Thoracic aorta endothelial cell (primary cell): ENCODE data around the gene SH3RF2. TPM values are rescaled to one million over a fixed set of nuclear protein-coding genes. Genes with fewer than 3 reads are reported as not detected.

Source experiments
- total RNA-seq: library from RNA; depleted of rRNA; stranded (reverse); fragments of >200 nt; gene quantifications from 2 replicates; pipeline ENCODE4 v1.2.3, GENCODE V29; 2012

SH3RF2 gene
- 1.7 and 3.3 TPM in 2 replicates for total RNA-seq

GRCh38 chr5:145936401-145937131, at the start of gene SH3RF2:
Gene SH3RF2, plus strand, starts transcription at chr5:145936578. Its CDS starts 1,351 bp downstream, at chr5:145937929.

GRCh38 chr5:146105477-146105876, 169.1 kb downstream of the SH3RF2 start, which contains the start of gene PLAC8L1:
Gene PLAC8L1, minus strand, starts transcription at chr5:146105577. Its CDS starts 1,266 bp downstream, at chr5:146104311.

Other genes starting within 250 kb of the SH3RF2 start
- gene PRELID2, start 101.2 kb upstream of the SH3RF2 start, total RNA-seq = 27.1 and 29.3 TPM in 2 replicates
- not detected in 2 replicates for gene GRXCR2, start 63.6 kb upstream of the SH3RF2 start, total RNA-seq
- not detected in 2 replicates for gene PLAC8L1, start 169.0 kb downstream of the SH3RF2 start, total RNA-seq
- 182 and 213 TPM in 2 replicates for gene LARS1, start 246.1 kb downstream of the SH3RF2 start, total RNA-seq